SU-DHL-6 (cell line): ENCODE data around the gene PLSCR5.

Experiments
- EZH2phosphoT487 ChIP-seq: fragments of 200-600 bp; sonication (generic), shearing (Covaris generic); conservative IDR thresholded peaks from 2 replicates; pipeline ENCODE4 v1.6.1; 2018; ENCODE audit warnings: mild to moderate bottlenecking, antibody characterized with exemption, low read length, moderate library complexity, mixed read lengths
- TF ChIP-seq, protein P1 (sequence below): fragments of 200-600 bp; sonication (generic); IDR thresholded peaks from one replicate; pipeline ENCODE4 v1.5.1; 2017; ENCODE audit warnings: antibody characterized with exemption, mild to moderate bottlenecking, low read length, moderate library complexity; ENCODE audit not compliant: insufficient read depth, poor library complexity, severe bottlenecking

- TF ChIP-seq, protein P1, sequence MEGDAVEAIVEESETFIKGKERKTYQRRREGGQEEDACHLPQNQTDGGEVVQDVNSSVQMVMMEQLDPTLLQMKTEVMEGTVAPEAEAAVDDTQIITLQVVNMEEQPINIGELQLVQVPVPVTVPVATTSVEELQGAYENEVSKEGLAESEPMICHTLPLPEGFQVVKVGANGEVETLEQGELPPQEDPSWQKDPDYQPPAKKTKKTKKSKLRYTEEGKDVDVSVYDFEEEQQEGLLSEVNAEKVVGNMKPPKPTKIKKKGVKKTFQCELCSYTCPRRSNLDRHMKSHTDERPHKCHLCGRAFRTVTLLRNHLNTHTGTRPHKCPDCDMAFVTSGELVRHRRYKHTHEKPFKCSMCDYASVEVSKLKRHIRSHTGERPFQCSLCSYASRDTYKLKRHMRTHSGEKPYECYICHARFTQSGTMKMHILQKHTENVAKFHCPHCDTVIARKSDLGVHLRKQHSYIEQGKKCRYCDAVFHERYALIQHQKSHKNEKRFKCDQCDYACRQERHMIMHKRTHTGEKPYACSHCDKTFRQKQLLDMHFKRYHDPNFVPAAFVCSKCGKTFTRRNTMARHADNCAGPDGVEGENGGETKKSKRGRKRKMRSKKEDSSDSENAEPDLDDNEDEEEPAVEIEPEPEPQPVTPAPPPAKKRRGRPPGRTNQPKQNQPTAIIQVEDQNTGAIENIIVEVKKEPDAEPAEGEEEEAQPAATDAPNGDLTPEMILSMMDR: no peak
- TF ChIP-seq EZH2phosphoT487: no peak
Measured at GRCh38 chr3:146544929-146545528, 60.1 kb downstream of the PLSCR5 start.
